Activated CD4-positive, CD25-positive, alpha-beta regulatory T cell (primary cell): ENCODE data around the gene PDE3A.

ENCODE experiments used
- DNase-seq, 4 experiments: peaks; one replicate each; lab custom pipeline; 2025; lab: John Stamatoyannopoulos, UW

PDE3A gene

GRCh38 chr12:20716985-20717384 is 348.6 kb downstream of the PDE3A start:
- no peak for DNase-seq

- DNase-seq = no peak
Measured at GRCh38 chr12:20718294-20718693, 350.0 kb downstream of the PDE3A start.

GRCh38 chr12:20722142-20722541 is 353.8 kb downstream of the PDE3A start:
- DNase-seq = no peak

- DNase-seq = no peak
Measured at GRCh38 chr12:20731274-20731673, 362.9 kb downstream of the PDE3A start.
